Fibroblast of lung (primary cell): Measurements from ENCODE around the gene LAMA4. TPM values are rescaled to one million over a fixed set of nuclear protein-coding genes. Genes with fewer than 3 reads are reported as not detected.

ENCODE experiments used
- DNase-seq, 2 donors: peaks; one replicate each; pipeline versions ENCODE4 v3.0.0 to v3.0.0-alpha.2; 2010; ENCODE audit warnings: low read depth in 2 of 2
- H2AFZ ChIP-seq: 2 replicates; pipeline ENCODE4 v1.5.1; 2012; ENCODE audit warnings: low read length, control low read depth, inconsistent platforms
- H3K27ac ChIP-seq: 2 replicates; pipeline ENCODE4 v1.5.1; 2011; ENCODE audit warnings: low read length, control low read depth; ENCODE audit not compliant: insufficient read depth
- H3K27me3 ChIP-seq: 2 replicates; pipeline ENCODE4 v1.5.1; 2011; ENCODE audit warnings: mild to moderate bottlenecking, low read length; ENCODE audit not compliant: control insufficient read depth, insufficient read depth
- H3K36me3 ChIP-seq: 2 replicates; pipeline ENCODE4 v1.5.1; 2011; ENCODE audit warnings: low read length; ENCODE audit not compliant: control insufficient read depth, insufficient read depth
- H3K4me1 ChIP-seq: 2 replicates; pipeline ENCODE4 v1.5.1; 2011; ENCODE audit warnings: low read length; ENCODE audit not compliant: control insufficient read depth, insufficient read depth; ENCODE audit errors: extremely low read depth
- H3K4me2 ChIP-seq: 2 replicates; pipeline ENCODE4 v1.5.1; 2011; ENCODE audit warnings: low read length, control low read depth; ENCODE audit not compliant: insufficient read depth; ENCODE audit errors: extremely low read depth
- H3K4me3 ChIP-seq, 4 experiments: fragments of 200-600 bp in 1 of 4; sonication (generic) in 1 of 4; replicated peaks in 1 of 4; 2 replicates each; pipeline ENCODE4 v1.5.1; 2011 to 2016; ENCODE audit warnings: low read length in 4 of 4, low read depth in 3 of 4, mild to moderate bottlenecking in 3 of 4, control low read depth in 2 of 4, inconsistent platforms in 1 of 4, mixed read lengths in 1 of 4; ENCODE audit not compliant: insufficient read depth in 1 of 4; ENCODE audit errors: control extremely low read depth in 1 of 4
- H3K79me2 ChIP-seq: 2 replicates; pipeline ENCODE4 v1.5.1; 2012; ENCODE audit warnings: mild to moderate bottlenecking, low read length, inconsistent platforms; ENCODE audit not compliant: control insufficient read depth, insufficient read depth
- H3K9ac ChIP-seq: 2 replicates; pipeline ENCODE4 v1.5.1; 2011; ENCODE audit warnings: mild to moderate bottlenecking, low read length, control low read depth; ENCODE audit not compliant: insufficient read depth
- H3K9me3 ChIP-seq: 2 replicates; pipeline ENCODE4 v1.5.1; 2012; ENCODE audit warnings: low read depth, low read length; ENCODE audit not compliant: control insufficient read depth, insufficient read depth
- H4K20me1 ChIP-seq: 2 replicates; pipeline ENCODE4 v1.5.1; 2011; ENCODE audit warnings: low read length; ENCODE audit not compliant: control insufficient read depth, insufficient read depth; ENCODE audit errors: extremely low read depth
- CTCF ChIP-seq, 2 donors: IDR thresholded peaks in 1 of 2; conservative IDR thresholded peaks in 1 of 2; 1 replicate in 1 of 2; 2 replicates in 1 of 2; pipeline ENCODE4 v1.5.1; 2011 to 2012; ENCODE audit warnings: low read length in 2 of 2, control low read depth in 1 of 2, inconsistent platforms in 1 of 2, low read depth in 1 of 2, mild to moderate bottlenecking in 1 of 2
- EZH2 ChIP-seq: IDR thresholded peaks from 2 replicates; pipeline ENCODE4 v1.5.1; 2012; ENCODE audit warnings: low read length, control low read depth, mild to moderate bottlenecking; ENCODE audit errors: missing control alignments
- polyA plus RNA-seq, 2 donors: library from polyadenylated mRNA; depleted of rRNA in 1 of 2; stranded (reverse) in 1 of 2; unstranded in 1 of 2; fragments of >200 nt; gene quantifications; 2 replicates each; pipeline ENCODE4 v1.2.1, GENCODE V29; 2011 to 2012; ENCODE audit warnings: missing spikeins in 1 of 2
- total RNA-seq: library from RNA; depleted of rRNA; stranded (reverse); fragments of >200 nt; gene quantifications from 2 replicates; pipeline ENCODE4 v1.2.1, GENCODE V29; 2014

Gene LAMA4
- total and polyA plus RNA-seq, 2 donors (not counting 1 experiment from before 2014, with no cell fraction given): 636 to 662 TPM

GRCh38 chr6:112118034-112118433 lies 136.3 kb downstream of the LAMA4 start:
- no peaks in the 10 kb centered on the region for H3K27me3 ChIP-seq
- H3K27ac ChIP-seq: no peak overlapping the region
- H3K9me3 ChIP-seq: no peaks in the 10 kb centered on the region
- H2AFZ ChIP-seq: no peak overlapping the region
- no peak overlapping the region for H3K9ac ChIP-seq
- DNase-seq: peak in 1 of 2 donors; percentile 7
- H3K4me1 ChIP-seq: no peaks in the 10 kb centered on the region
- no peaks in the 10 kb centered on the region for H4K20me1 ChIP-seq
- no peaks in the 10 kb centered on the region for H3K79me2 ChIP-seq
- TF ChIP-seq EZH2 (no peak), CTCF (conservative IDR thresholded peaks at IDR 0.05 in 1 of 2, IDR thresholded peaks at IDR 0.05 in 1 of 2; ENCODE audit: low read depth in 1 of 2, low read length in 2 of 2) (no peak)
- H3K4me2 ChIP-seq: no peak overlapping the region
- no peak overlapping the region for H3K4me3 ChIP-seq
- H3K36me3 ChIP-seq: peaks cover 22% of the 10 kb centered on the region

GRCh38 chr6:112117554-112117953 lies 136.8 kb downstream of the LAMA4 start:
- H3K4me2 ChIP-seq: no peak overlapping the region
- peaks cover 22% of the 10 kb centered on the region for H3K36me3 ChIP-seq
- H3K27ac ChIP-seq: no peak overlapping the region
- H3K4me3 ChIP-seq: no peak overlapping the region
- H3K79me2 ChIP-seq: no peaks in the 10 kb centered on the region
- no peaks in the 10 kb centered on the region for H3K27me3 ChIP-seq
- H3K9me3 ChIP-seq: no peaks in the 10 kb centered on the region
- no peaks in the 10 kb centered on the region for H3K4me1 ChIP-seq
- no peak overlapping the region for H3K9ac ChIP-seq
- H2AFZ ChIP-seq: no peak overlapping the region
- DNase-seq: peak in 1 of 2 donors; percentile 76
- TF ChIP-seq CTCF (conservative IDR thresholded peaks at IDR 0.05 in 1 of 2, IDR thresholded peaks at IDR 0.05 in 1 of 2; ENCODE audit: low read depth in 1 of 2, low read length in 2 of 2) (no peak), EZH2 (no peak)
- H4K20me1 ChIP-seq: no peaks in the 10 kb centered on the region

- Histone ChIP-seq H3K27me3 (no peaks in the 10 kb centered on the region), H3K36me3 (peaks cover 24% of the 10 kb centered on the region), H3K79me2 (no peaks in the 10 kb centered on the region), H3K27ac (no peak overlapping the region), H4K20me1 (no peaks in the 10 kb centered on the region), H3K4me3 (no peak overlapping the region), H3K4me2 (no peak overlapping the region), H3K4me1 (no peaks in the 10 kb centered on the region), H3K9ac (no peak overlapping the region), H3K9me3 (no peaks in the 10 kb centered on the region), H2AFZ (no peak overlapping the region)
- DNase-seq: no peak
- no peak for TF ChIP-seq CTCF (conservative IDR thresholded peaks at IDR 0.05 in 1 of 2, IDR thresholded peaks at IDR 0.05 in 1 of 2; ENCODE audit: low read depth in 1 of 2, low read length in 2 of 2)
Observed at GRCh38 chr6:112116221-112116620, 138.1 kb downstream of the LAMA4 start.
